Non-pigmented ciliary epithelial cell (primary cell): Measurements from ENCODE around the gene DSCAM.
"Not testable (repeated sequence)": the region's sequence is repeated elsewhere in the genome, so short reads cannot be mapped to it uniquely, and the experiment has no call there.

Experiments
- DNase-seq: peaks from one replicate; pipeline ENCODE4 v3.0.0-alpha.2; 2010; ENCODE audit warnings: low read depth

DSCAM gene

DNA sequence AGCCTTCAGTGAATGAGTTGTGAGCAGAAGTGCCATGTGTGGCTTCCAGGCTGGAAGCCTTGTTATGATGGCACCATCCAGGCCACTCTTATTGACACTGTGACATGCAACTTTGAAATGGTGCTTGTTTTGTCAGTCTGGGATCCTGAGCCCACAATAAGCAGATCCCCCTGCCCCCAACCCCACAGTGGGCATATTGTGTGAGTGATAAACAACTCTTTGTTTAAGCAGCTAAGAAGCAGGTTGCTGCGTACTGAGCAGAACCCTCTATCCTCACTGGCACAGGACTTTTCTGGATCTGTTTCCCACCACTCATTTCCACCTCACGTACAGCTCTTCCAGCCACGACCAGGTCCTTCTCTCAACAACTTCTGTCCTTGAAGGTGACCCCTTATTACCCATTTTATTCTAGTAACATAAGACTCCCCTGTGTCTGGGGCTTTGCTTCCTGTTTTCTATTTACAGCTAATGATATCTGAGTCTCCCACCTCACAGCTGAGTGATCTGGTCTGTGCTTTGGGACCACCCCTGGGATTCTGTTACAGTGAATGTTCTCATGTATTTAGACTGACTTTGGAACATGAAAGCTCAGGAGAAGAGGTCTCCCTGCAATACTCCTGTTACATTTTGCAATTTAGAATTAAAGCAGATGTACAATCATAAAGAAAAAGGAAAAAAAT is 604.2 kb downstream of the DSCAM start:
- no peak for DNase-seq

DNA sequence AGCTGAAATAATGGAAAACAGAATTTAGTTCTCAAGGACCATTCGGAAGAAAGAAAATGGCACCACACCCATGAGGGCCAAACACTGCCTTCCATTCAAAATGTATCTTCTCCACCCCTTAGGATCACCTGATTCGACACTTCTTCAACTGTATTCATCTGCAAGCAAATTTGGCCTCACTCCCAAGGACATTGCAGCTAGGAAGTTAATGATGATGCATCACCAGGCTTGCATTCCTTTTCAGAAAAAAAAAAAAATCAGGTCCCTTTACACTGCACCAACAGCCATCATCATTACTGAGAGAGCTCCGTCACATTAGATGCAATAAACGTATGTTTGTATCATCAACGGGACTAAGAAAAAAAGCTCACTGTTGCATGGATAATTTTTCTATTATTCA is 611.4 kb downstream of the DSCAM start:
- DNase-seq, result no peak

DNA sequence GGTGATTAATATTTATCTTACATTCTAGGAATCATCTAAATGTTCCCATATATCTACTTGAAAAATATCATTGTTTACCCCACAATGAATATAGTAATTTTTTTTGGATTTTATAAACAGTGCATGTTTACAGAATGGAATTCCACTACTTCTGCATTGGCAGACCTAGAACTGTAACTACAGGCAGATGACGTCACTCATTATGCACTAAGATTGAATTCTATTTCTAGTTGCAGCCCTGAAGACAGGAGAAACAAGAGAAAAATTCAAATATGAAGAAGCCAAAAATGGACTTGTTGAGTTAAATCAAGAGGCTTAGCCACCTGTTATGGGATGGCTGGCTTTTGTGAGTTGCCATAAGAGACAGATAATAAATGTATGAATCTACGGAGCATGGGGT is 615.0 kb downstream of the DSCAM start:
- DNase-seq, result no peak

DNA sequence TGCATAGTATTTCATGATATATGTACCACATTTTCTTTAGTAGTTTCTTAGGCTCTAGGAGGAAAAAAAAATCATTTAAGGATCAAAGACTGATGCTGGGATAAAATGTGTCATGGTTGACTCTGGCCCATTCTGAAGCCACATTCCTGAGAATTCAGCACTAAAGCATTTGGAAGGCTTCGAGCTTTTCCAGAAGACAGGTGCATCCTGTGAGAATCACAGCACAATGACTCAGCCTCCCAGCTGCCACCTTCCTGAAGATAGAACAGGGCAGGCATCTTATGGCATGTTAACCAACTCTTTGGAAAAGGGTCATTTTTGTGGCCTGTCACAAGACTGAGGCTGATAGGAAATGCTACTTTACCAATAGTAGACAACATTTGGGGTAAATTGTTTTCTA is 619.9 kb downstream of the DSCAM start:
- DNase-seq, result no peak

DNA sequence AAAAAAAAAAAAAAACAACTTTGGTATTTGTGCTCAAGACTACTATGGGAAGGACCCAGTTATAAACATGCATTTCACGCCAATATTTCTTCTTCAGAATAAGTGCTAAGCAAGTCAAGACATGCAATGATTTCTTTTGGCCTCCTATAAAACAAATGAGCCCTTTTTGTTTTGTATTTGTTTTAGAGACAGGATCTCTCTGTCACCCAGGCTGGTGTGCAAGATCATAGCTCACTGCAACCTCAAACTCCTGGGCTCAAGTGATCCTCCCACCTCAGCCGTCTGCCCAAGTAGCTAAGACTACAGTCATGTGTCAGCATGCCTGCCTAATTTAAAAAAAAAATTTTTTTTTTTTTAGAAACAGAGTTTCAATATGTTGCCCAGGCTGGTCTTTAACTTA is 631.0 kb downstream of the DSCAM start:
- DNase-seq, result no peak

DNA sequence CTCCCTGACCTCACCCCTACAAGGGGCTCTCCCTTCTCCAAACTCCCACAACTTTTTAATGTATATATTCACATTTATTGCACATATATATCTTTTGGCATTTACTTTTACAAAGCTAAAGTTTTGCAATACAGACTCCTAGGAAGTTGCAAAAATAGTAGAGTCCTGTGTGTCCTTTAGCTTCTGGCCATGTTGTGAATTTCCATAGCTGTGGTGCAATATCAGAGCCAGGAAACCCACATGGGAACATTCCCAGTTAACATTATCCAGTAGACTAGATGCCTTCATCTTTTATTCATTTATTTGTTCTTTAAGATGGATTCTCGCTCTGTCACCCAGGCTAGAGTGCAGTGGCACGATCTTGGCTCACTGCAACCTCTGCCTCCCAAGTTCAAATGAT is 636.7 kb downstream of the DSCAM start:
- no peak for DNase-seq

DNA sequence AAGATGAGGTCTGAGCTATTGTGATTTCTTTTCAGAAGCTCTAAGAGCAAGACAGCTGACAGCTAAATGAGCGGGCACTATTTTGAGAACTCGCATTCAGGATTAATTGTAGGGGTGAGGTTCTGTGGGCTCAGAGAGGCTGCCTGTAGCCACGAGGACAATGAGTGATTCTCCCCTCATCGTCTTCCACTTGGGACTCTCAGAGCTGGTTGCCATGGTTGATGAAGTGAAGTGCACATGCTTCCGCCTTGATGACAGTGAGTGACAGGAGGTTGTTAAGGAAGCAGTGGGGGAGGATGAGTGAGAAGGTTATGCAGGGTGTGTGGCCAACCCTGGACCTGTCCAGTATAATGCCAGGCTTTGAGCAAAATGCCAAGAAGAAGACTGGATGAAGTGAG is 638.0 kb downstream of the DSCAM start:
- no peak for DNase-seq

DNA sequence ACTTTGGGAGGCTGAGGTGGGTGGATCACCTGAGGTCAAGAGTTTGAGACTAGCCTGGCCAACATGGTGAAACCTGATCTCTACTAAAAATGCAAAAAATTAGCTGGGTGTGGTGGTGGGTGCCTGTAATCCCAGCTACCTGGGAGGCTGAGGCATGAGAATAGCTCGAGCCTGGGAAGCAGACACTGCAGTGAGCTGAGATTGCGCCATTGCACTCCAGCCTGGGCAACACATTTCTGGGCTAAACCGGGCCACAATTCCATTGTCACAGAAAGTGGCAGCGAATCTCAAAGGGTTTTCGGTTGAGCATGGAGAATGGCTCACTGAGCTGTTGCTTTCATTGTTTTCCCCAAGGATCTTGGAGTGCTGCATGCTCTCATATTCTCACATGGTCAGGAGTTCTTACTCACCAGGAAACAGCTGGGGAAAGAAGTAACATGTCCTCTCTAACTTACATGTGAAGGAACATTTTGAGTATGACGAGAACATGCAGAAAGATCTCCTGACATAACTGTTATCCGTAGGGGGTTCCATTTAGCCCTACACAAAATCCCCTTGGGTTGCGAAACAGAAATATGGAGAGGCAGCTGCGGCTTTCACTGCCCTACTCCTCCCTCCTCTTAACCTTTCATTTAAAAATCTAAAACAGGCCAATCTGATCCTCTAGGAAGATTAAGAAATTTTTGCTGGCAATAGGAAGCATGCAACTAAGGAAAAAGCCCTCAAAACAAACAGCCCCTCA is 638.6 kb downstream of the DSCAM start:
- DNase-seq, result no peak

DNA sequence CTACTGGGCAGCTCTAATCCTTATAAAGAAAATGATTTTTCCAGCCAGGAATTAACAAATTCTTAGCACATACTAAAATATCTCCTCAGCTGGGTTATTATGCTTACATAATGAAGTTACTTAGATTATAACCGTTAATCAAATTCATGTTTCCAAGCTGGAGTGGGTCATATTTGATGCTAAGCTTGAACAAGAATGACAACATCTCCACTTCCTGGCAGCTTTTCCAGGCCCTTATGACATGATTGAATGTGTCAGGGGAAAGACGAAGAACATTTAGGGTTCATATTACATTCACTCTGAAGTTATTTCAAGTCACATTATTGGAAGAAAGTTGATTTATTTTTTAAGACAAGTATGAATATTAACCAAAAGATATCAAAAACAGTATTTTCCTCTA is 646.0 kb downstream of the DSCAM start:
- DNase-seq, result no peak

DNA sequence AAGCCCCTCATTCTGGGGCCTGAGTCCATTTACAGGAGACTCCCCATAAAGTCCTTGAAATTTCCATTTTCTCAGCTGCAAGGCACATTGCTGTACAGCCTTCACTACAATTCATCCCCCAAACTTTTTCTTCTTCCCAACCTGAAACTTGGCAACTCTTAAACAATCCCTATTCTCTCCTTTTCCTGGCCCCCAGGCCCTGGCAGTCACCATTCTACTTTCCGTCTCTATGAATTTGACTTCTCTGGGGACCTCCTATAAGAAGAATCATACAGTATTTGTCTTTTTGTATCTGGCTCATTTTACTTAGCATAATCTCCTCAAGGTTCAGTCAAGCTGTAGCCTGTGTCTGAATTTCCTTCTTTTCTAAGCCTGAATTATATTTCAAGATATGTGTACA is 646.8 kb downstream of the DSCAM start:
- DNase-seq, result no peak

DNA sequence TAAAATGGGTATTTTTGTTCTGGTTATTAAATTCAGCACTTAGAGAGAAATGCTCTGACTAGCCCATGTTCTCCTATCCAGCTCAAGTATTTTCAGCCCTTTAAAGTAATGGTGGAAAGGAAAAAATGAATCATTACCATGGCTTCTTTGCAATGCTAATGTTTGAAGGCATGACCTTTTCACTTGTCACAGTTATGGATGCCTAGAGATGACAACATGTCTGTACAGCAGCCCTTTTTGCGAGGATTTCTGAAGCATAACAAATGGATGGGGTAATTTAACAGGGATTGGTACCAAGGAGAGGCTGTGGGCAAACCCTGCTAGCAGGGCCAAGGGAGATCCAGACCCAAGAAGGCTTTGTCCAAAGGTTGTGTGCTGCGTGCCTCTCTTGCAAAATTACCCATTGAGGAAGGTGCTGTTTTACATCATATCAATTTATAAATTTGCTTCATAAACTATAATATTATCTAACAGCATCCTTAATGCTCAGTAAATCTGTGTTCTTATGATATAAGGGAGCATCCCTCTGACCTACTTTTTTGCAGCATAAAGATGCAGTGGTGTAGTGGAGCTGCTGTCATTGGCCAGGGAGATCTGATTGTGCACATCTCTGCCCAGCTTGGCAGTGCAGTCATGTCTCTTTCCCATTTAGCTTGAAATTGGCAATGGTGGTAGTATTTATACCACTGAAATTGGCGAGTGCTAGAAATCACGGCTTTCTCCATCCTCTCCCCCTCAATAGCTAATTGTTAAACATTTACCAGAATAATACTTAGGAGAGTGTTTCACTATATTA is 652.6 kb downstream of the DSCAM start:
- no peak for DNase-seq

DNA sequence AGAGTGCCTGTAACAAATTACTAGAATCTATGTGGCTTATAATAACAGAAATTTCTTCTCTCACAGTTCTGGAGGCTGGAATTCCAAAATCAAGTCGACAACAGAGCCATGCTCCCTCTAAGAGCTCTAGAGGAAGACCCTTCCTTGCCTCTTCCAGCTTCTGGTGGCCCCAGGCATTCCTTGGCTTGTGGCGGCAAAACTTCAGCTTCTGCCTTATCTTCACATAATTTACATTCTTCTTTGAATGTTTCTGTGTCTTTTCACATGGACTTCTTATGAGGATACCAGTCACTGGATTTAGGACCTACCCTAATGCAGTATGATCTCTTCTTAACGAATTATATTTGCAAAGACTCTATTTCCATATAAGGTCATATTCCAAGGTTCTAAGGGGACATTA is 655.3 kb downstream of the DSCAM start:
- DNase-seq, result no peak

DNA sequence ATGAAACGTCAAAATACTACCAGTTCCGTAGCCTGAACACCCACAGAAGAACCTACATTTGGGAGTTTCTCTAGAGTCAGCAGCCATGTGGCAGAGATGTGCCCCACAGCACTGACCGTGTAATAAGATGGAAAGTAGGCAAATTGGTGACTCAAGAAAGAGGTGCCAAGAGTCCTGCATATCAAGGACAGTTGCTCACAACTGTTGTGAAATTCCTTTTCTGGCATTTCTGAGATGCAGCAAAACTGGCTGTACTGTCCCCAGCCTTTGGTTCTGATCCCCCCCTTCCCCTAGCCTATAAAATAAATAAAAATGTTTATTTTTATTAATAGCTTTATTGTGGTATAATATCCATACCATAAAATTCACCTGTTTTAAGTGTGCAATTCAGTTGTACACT is 655.8 kb downstream of the DSCAM start:
- no peak for DNase-seq

DNA sequence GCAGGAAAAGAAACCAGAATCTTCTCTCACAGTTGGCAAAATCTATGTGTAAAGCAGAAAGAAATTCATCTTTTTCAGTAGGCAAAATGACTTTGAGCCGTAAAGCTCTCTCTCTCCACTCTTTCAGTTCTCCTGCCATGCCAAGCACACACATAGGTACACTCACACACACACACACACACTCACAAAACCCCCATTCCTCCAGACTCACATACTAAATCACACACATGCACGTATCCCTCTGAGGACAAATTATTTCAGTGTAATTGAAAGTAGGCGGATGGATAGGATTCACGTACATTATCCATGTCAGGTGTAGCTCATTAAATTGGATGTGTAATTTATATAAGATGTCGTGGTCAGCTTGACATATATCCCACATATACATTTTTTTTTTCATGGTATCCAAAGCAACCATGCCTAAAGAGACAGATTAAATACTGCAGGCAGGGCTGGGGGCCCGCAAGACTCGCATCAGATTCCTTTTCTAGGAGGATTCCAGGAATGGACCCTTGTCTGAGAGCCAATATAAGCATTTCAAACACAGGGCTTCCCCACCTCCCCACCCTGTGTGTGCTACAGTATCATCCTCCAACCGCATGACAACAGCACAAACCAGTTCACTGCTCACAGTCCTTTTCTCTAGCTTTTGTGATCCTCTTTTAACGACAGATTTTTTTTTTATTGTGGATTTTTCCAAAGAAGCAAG is 658.9 kb downstream of the DSCAM start:
- no peak for DNase-seq

DNA sequence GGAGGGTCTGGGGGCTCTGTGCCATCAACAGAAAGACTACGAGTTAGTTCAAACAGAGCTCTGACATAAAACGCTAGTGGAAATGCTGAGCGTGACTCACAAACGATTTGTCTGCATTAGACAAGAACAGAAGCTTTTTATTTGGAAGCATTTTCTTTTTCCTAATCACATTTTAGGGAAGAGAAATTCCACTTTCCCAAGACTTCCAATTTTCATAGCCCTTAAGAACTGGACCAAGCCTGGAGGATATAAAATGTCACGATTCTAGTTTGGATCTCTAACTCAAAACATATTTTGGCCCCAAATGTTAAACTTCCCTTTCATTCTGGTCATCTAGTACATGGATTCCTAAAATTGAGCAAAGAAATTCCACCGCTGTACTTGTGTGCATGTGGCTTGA is 659.7 kb downstream of the DSCAM start:
- DNase-seq, result no peak

DNA sequence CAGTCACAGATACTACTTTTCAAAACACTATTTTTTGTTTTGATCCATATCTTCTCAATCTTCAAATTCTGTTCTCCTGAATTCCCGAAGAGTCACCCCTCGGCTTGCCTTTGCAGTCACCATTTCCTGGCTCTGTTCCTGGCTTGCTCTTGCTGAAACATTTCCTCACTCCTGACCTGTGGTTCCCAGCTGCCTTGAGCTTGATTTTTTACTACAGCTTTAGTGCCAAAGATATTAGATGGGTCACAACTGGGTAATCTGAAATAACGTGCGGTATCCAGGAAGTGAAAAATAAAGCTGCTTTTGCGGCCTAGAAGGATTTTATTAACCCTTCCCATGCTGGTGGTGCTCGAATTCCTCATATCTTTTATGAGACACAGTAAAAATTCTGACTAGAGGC is 660.9 kb downstream of the DSCAM start:
- DNase-seq, result no peak

DNA sequence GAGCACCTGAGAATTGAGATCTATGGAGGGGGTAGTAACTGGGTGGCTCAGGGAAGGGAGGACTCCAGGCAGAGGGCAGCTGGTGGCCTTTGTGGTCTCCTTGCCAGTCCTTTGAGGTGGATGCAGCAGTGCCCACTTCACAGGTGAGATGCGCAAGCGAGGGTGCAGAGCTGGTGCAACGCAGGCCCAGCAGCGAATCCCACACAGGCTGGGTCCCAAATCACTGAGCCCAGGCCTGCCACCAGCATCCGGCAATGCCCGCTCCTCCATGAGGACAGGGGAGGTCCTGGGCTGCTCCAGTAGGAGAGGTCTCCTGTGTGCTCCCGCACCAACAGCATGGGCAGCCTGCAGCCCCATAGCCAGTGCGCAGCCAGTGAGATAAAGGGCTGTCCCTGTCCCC is 661.8 kb downstream of the DSCAM start:
- no peak for DNase-seq

DNA sequence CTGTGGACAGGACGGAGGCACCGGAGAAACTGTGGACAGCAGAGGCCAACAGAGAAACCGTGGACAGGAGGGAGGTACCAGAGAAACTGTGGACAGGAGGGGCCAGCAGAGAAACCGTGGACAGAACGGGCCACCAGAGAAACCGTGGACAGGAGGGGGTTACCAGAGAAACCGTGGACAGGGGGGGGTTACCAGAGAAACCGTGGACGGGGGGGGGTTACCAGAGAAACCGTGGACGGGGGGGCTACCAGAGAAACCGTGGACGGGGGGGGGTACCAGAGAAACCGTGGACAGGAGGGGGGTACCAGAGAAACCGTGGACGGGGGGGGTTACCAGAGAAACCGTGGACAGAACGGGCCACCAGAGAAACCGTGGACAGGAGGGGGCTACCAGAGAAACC is 664.5 kb downstream of the DSCAM start:
- DNase-seq, result not testable (repeated sequence)

DNA sequence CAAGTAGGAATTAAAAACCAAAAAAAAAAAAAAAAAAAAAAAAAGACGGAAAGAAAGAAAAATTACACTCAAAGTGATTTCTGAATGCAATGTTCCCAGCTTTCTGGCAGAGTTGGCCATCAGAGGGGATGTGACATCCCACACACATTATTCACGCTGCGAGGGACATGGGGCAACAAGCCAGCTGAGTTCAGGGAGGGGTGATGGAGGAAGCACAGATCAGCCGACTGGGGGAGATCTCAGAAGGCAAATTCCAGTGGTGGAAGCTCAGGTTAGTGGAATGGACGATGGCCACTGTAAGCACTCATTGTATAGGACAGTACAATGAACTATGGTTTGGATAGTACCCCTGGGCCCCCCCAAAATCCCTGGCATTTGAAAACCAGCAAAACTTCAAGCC is 667.8 kb downstream of the DSCAM start:
- DNase-seq, result no peak

DNA sequence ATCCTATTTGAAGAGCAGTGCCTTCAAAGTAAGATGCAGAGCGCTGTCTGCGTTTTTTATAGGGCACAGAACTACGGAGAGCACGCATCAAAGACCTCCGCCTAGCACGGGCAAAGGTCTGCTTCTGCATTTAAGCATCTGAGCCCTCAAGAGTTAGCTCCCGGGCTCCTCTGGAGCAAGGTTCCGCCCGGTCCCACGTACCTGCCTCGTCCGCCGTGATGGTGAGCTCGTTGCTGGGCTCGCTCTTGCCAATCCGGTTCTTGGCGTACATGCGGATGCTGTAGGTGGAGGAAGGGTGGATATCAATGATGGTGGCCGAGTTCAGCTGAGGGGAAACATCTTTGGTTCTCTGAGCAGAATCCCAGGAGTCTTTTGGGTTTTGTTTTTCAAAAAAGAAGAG is 668.2 kb downstream of the DSCAM start:
- no peak for DNase-seq

DNA sequence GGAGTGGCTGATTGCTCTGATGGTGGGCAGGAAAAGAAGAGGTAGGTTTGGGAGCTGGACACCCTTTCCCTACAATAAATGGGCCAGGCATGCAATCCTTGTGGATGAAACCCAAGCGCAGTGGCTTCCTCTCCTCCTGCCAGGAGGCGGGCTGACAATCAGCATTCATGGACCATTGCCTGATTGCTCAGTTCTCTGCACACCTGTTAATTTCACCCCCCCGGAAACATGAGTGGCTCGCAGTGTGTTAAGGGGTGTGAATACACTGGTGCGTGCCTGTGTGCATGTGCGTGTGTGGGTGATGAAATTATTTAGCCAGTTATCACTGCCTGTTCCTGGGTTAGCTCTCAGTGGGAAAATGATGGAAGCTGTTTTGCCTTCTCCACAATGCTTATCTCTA is 669.0 kb downstream of the DSCAM start:
- DNase-seq, result no peak

DNA sequence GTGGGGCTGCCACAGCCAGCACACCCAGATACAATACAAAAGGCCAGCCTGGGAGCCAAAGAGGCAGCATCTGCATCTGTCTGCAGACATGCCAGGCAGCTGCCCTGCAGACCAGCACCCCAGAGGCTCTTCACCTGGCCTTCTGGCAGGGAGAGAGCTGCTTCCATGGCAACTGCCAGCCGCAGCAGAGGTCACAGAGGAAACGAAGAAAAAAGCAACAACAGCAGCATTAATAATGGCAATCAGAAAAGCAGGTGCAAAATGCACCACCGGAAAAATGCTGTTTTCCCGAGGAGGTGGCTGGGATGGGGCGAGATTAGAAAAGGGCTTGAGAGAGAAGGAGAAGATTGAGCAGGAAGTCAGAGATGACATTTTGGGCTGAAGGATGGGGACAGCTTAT is 670.2 kb downstream of the DSCAM start:
- DNase-seq, result no peak

DNA sequence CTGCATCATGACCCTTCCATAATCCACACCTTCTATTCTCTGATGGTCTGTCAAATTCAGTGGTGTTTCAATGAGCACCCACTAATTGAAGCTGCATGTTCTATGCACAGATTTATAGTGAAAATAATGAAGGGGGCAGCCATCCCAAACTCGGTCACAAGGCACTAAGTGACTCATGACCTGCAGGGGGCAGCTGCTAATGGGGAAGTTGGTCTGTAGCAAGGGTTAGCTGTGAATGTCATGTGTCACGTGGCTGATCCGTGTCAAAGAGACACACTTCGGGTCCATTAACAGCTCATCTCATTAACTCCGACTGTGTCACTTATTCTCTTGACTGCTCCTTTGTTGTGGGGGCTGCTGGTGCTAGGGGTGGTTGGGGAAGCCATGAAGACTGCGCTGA is 673.1 kb downstream of the DSCAM start:
- no peak for DNase-seq
